Hepatocyte (in vitro differentiated cells): ENCODE data around the gene ZNF831. TPM values are rescaled to one million over a fixed set of nuclear protein-coding genes. Genes with fewer than 3 reads are reported as not detected.

Source experiments
- DNase-seq: peaks from one replicate; pipeline ENCODE4 v3.0.0-alpha.2; 2016; ENCODE audit warnings: low spot score
- H2AFZ ChIP-seq: fragments of 200-600 bp; sonication (generic); 2 replicates; pipeline ENCODE4 v1.6.0; 2016; ENCODE audit warnings: antibody characterized with exemption, mild to moderate bottlenecking
- H3K27ac ChIP-seq: fragments of 200-600 bp; sonication (generic); 2 replicates; pipeline ENCODE4 v1.5.1; 2016; ENCODE audit warnings: mild to moderate bottlenecking
- H3K27me3 ChIP-seq: fragments of 200-600 bp; sonication (generic); 2 replicates; pipeline ENCODE4 v1.6.1; 2016
- H3K36me3 ChIP-seq: fragments of 200-600 bp; sonication (generic); replicated peaks from 2 replicates; pipeline ENCODE4 v1.5.1; 2016; ENCODE audit warnings: low read depth; ENCODE audit not compliant: insufficient read depth
- H3K4me1 ChIP-seq: fragments of 200-600 bp; sonication (generic); 2 replicates; pipeline ENCODE4 v1.5.1; 2016; ENCODE audit warnings: mild to moderate bottlenecking, moderate library complexity; ENCODE audit not compliant: insufficient read depth
- H3K4me2 ChIP-seq: fragments of 200-600 bp; sonication (generic); 2 replicates; pipeline ENCODE4 v1.6.0; 2016
- H3K4me3 ChIP-seq: fragments of 200-600 bp; sonication (generic); 2 replicates; pipeline ENCODE4 v1.5.1; 2016; ENCODE audit warnings: mild to moderate bottlenecking
- H3K79me2 ChIP-seq: fragments of 200-600 bp; sonication (generic); 2 replicates; pipeline ENCODE4 v1.6.0; 2017; ENCODE audit warnings: mild to moderate bottlenecking
- H3K9me2 ChIP-seq: fragments of 200-600 bp; sonication (generic); replicated peaks from 2 replicates; pipeline ENCODE4 v1.6.0; 2017; ENCODE audit warnings: mild to moderate bottlenecking; ENCODE audit not compliant: insufficient read depth
- H3K9me3 ChIP-seq: fragments of 200-600 bp; sonication (generic); 2 replicates; pipeline ENCODE4 v1.5.1; 2016; ENCODE audit warnings: low read depth, mild to moderate bottlenecking
- H4K20me1 ChIP-seq: fragments of 200-600 bp; sonication (generic); 2 replicates; pipeline ENCODE4 v1.6.0; 2016; ENCODE audit warnings: mild to moderate bottlenecking; ENCODE audit not compliant: insufficient read depth, poor library complexity, severe bottlenecking
- CTCF ChIP-seq: fragments of 200-600 bp; sonication (generic); IDR thresholded peaks from 2 replicates; pipeline ENCODE4 v1.5.1; 2016; ENCODE audit warnings: antibody characterized with exemption, mild to moderate bottlenecking; ENCODE audit not compliant: poor library complexity
- EZH2 ChIP-seq: fragments of 200-600 bp; sonication (generic); IDR thresholded peaks from 2 replicates; pipeline ENCODE4 v1.6.1; 2016; ENCODE audit warnings: antibody characterized with exemption, mild to moderate bottlenecking, borderline replicate concordance
- EZH2phosphoT487 ChIP-seq: fragments of 200-600 bp; sonication (generic); IDR thresholded peaks from one replicate; pipeline ENCODE4 v1.6.1; 2018; ENCODE audit warnings: antibody characterized with exemption, mild to moderate bottlenecking, low read depth, moderate library complexity; ENCODE audit not compliant: unreplicated experiment, severe bottlenecking
- whole genome bisulfite sequencing: methylation state at CpG from one replicate; pipeline ENCODE4 v1.1.6; 2016; ENCODE audit warnings: low lambda C conversion rate; ENCODE audit errors: missing lambda C conversion rate; 5-methylcytosine and 5-hydroxymethylcytosine counted together
- polyA plus RNA-seq: library from polyadenylated mRNA; unstranded; fragments of >200 nt; fragmentation: Nextera tagmentation; extraction: Ambion mirVana; gene quantifications from 2 replicates; pipeline ENCODE4 v1.2.1, GENCODE V29; 2016
- total RNA-seq: library from RNA; depleted of rRNA; stranded (reverse); fragments of >200 nt; gene quantifications from 2 replicates; pipeline ENCODE4 v1.2.3, GENCODE V29; 2014

ZNF831 gene
- total and polyA plus RNA-seq, 2 experiments from 2014 or later: not detected

GRCh38 chr20:59173938-59174491, 10.4 kb downstream of the ZNF831 start:
- no peaks in the 10 kb centered on the region for H3K9me3 ChIP-seq
- TF ChIP-seq CTCF (no peak), EZH2 (no peak), EZH2phosphoT487 (no peak)
- no peak overlapping the region for H3K27ac ChIP-seq
- H3K9me2 ChIP-seq: no peaks in the 10 kb centered on the region
- H3K4me2 ChIP-seq: no peak overlapping the region
- no peak for DNase-seq
- H4K20me1 ChIP-seq: no peaks in the 10 kb centered on the region
- 57% methylated on average over 7 of the region's 7 CpGs for WGBS
- H2AFZ ChIP-seq: no peak overlapping the region
- H3K79me2 ChIP-seq: no peaks in the 10 kb centered on the region
- no peaks in the 10 kb centered on the region for H3K36me3 ChIP-seq
- H3K27me3 ChIP-seq: no peaks in the 10 kb centered on the region
- no peaks in the 10 kb centered on the region for H3K4me1 ChIP-seq
- H3K4me3 ChIP-seq: no peak overlapping the region

GRCh38 chr20:59175002-59175401, 11.4 kb downstream of the ZNF831 start:
- DNase-seq: no peak
- no peaks in the 10 kb centered on the region for H3K9me2 ChIP-seq
- no peak overlapping the region for H3K4me2 ChIP-seq
- H3K79me2 ChIP-seq: no peaks in the 10 kb centered on the region
- no peaks in the 10 kb centered on the region for H3K9me3 ChIP-seq
- 73% methylated on average over 1 of the region's 1 CpG for WGBS
- no peaks in the 10 kb centered on the region for H3K36me3 ChIP-seq
- no peak overlapping the region for H2AFZ ChIP-seq
- no peak for TF ChIP-seq EZH2phosphoT487
- no peak for TF ChIP-seq CTCF
- TF ChIP-seq EZH2: no peak
- no peaks in the 10 kb centered on the region for H3K4me1 ChIP-seq
- H3K4me3 ChIP-seq: no peak overlapping the region
- H3K27me3 ChIP-seq: no peaks in the 10 kb centered on the region
- no peak overlapping the region for H3K27ac ChIP-seq
- no peaks in the 10 kb centered on the region for H4K20me1 ChIP-seq

- no peak overlapping the region for H3K4me3 ChIP-seq
- no peaks in the 10 kb centered on the region for H3K9me2 ChIP-seq
- no peaks in the 10 kb centered on the region for H3K27me3 ChIP-seq
- H3K79me2 ChIP-seq: no peaks in the 10 kb centered on the region
- WGBS: 69% methylated on average over 2 of the region's 2 CpGs
- no peaks in the 10 kb centered on the region for H3K9me3 ChIP-seq
- H2AFZ ChIP-seq: no peak overlapping the region
- H3K27ac ChIP-seq: no peak overlapping the region
- H3K4me1 ChIP-seq: no peaks in the 10 kb centered on the region
- no peak for TF ChIP-seq EZH2
- no peak for TF ChIP-seq CTCF
- no peak for TF ChIP-seq EZH2phosphoT487
- no peak overlapping the region for H3K4me2 ChIP-seq
- no peaks in the 10 kb centered on the region for H3K36me3 ChIP-seq
- no peak for DNase-seq
- no peaks in the 10 kb centered on the region for H4K20me1 ChIP-seq
These were observed 12.2 kb downstream of the ZNF831 start for GRCh38 chr20:59175861-59176260.
